Astrocyte (in vitro differentiated cells and primary cell): Measurements from ENCODE around the gene IFT43.

Experiments used
- EZH2 ChIP-seq: IDR thresholded peaks from 2 replicates; pipeline ENCODE4 v1.6.1; 2012; ENCODE audit warnings: mild to moderate bottlenecking, low read length, inconsistent platforms; ENCODE audit not compliant: insufficient read depth
- TF ChIP-seq, protein P1 (sequence below): IDR thresholded peaks from 2 replicates; pipeline ENCODE4 v1.5.1; 2011; ENCODE audit warnings: low read depth, mild to moderate bottlenecking, inconsistent platforms, low read length, moderate library complexity; ENCODE audit not compliant: insufficient read depth

GRCh38 chr14:75999511-76000190 lies 14.1 kb downstream of the IFT43 start:
- TF ChIP-seq, protein P1, sequence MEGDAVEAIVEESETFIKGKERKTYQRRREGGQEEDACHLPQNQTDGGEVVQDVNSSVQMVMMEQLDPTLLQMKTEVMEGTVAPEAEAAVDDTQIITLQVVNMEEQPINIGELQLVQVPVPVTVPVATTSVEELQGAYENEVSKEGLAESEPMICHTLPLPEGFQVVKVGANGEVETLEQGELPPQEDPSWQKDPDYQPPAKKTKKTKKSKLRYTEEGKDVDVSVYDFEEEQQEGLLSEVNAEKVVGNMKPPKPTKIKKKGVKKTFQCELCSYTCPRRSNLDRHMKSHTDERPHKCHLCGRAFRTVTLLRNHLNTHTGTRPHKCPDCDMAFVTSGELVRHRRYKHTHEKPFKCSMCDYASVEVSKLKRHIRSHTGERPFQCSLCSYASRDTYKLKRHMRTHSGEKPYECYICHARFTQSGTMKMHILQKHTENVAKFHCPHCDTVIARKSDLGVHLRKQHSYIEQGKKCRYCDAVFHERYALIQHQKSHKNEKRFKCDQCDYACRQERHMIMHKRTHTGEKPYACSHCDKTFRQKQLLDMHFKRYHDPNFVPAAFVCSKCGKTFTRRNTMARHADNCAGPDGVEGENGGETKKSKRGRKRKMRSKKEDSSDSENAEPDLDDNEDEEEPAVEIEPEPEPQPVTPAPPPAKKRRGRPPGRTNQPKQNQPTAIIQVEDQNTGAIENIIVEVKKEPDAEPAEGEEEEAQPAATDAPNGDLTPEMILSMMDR, result no peak
- TF ChIP-seq EZH2, result no peak
